Liver (tissue), 9 donors: ENCODE measurements around the gene CSNK1G2. TPM values are rescaled to one million over a fixed set of nuclear protein-coding genes. Genes with fewer than 3 reads are reported as not detected.

Experiments used
- DNase-seq: peaks from one replicate; pipeline ENCODE4 v3.0.0-alpha.2; 2017; ENCODE audit warnings: low spot score
- H3K27ac ChIP-seq, 2 donors: one replicate each; pipeline ENCODE4 v1.7.0; 2013; ENCODE audit warnings: inconsistent platforms in 2 of 2, low read length in 2 of 2, control low read depth in 1 of 2, low read depth in 1 of 2, mild to moderate bottlenecking in 1 of 2
- H3K27me3 ChIP-seq, 4 donors: one replicate each; pipeline versions ENCODE4 v1.6.1 to v1.7.0; 2013; ENCODE audit warnings: low read length in 3 of 4, inconsistent platforms in 1 of 4, mild to moderate bottlenecking in 1 of 4, moderate library complexity in 1 of 4; ENCODE audit not compliant: control insufficient read depth in 4 of 4, insufficient read depth in 4 of 4
- H3K36me3 ChIP-seq, 4 donors: one replicate each; pipeline versions ENCODE4 v1.6.1 to v1.7.0; 2013; ENCODE audit warnings: low read length in 3 of 4, mild to moderate bottlenecking in 3 of 4, low read depth in 1 of 4, moderate library complexity in 1 of 4; ENCODE audit not compliant: control insufficient read depth in 4 of 4, insufficient read depth in 3 of 4
- H3K4me1 ChIP-seq, 4 donors: one replicate each; pipeline versions ENCODE4 v1.6.1 to v1.7.0; 2013; ENCODE audit warnings: low read length in 3 of 4, mild to moderate bottlenecking in 3 of 4, moderate library complexity in 1 of 4; ENCODE audit not compliant: control insufficient read depth in 4 of 4, insufficient read depth in 4 of 4
- H3K4me3 ChIP-seq, 3 donors: one replicate each; pipeline versions ENCODE4 v1.6.1 to v1.7.0; 2013; ENCODE audit warnings: low read length in 3 of 3, control low read depth in 1 of 3, low read depth in 1 of 3, mild to moderate bottlenecking in 1 of 3
- H3K9ac ChIP-seq, 2 donors: one replicate each; pipeline ENCODE4 v1.7.0; 2013; ENCODE audit warnings: low read length in 2 of 2, mild to moderate bottlenecking in 2 of 2, moderate library complexity in 2 of 2, control low read depth in 1 of 2, low read depth in 1 of 2
- H3K9me3 ChIP-seq, 4 donors: one replicate each; pipeline versions ENCODE4 v1.6.1 to v1.7.0; 2013; ENCODE audit warnings: low read length in 3 of 4; ENCODE audit not compliant: control insufficient read depth in 4 of 4
- ATF3 ChIP-seq: IDR thresholded peaks from 2 replicates; pipeline ENCODE4 v1.6.1; 2016; ENCODE audit warnings: antibody characterized with exemption
- EGR1 ChIP-seq, 2 donors: IDR thresholded peaks; 2 replicates each; pipeline ENCODE4 v1.6.1; 2016 to 2018; ENCODE audit warnings: antibody characterized with exemption in 2 of 2, low read depth in 2 of 2
- FOXA1 ChIP-seq: IDR thresholded peaks from 2 replicates; pipeline ENCODE4 v1.6.1; 2016; ENCODE audit warnings: antibody characterized with exemption
- FOXA2 ChIP-seq: IDR thresholded peaks from 2 replicates; pipeline ENCODE4 v1.6.1; 2016; ENCODE audit warnings: antibody characterized with exemption
- GABPA ChIP-seq, 2 donors: IDR thresholded peaks in 1 of 2; conservative IDR thresholded peaks in 1 of 2; 2 replicates each; pipeline ENCODE4 v1.6.1; 2016; ENCODE audit warnings: antibody characterized with exemption in 2 of 2, mild to moderate bottlenecking in 1 of 2, moderate library complexity in 1 of 2
- HNF4A ChIP-seq, 2 donors: conservative IDR thresholded peaks; 2 replicates each; pipeline ENCODE4 v1.6.1; 2016; ENCODE audit warnings: antibody characterized with exemption in 2 of 2, mild to moderate bottlenecking in 2 of 2
- HNF4G ChIP-seq: IDR thresholded peaks from 2 replicates; pipeline ENCODE4 v1.6.1; 2016; ENCODE audit warnings: antibody characterized with exemption
- JUND ChIP-seq, 2 donors: IDR thresholded peaks; 2 replicates each; pipeline ENCODE4 v1.6.1; 2016; ENCODE audit warnings: antibody characterized with exemption in 2 of 2
- MAX ChIP-seq: IDR thresholded peaks from 2 replicates; pipeline ENCODE4 v1.6.1; 2016; ENCODE audit warnings: antibody characterized with exemption
- NR2F2 ChIP-seq: IDR thresholded peaks from 2 replicates; pipeline ENCODE4 v1.6.1; 2016; ENCODE audit warnings: antibody characterized with exemption
- RAD21 ChIP-seq, 2 donors: IDR thresholded peaks; 2 replicates each; pipeline ENCODE4 v1.6.1; 2016; ENCODE audit warnings: antibody characterized with exemption in 2 of 2, mild to moderate bottlenecking in 2 of 2
- REST ChIP-seq: IDR thresholded peaks from 2 replicates; pipeline ENCODE4 v1.6.1; 2016; ENCODE audit warnings: antibody characterized with exemption, mild to moderate bottlenecking
- RXRA ChIP-seq, 2 donors: IDR thresholded peaks; 2 replicates each; pipeline ENCODE4 v1.6.1; 2017 to 2018; ENCODE audit warnings: antibody characterized with exemption in 2 of 2, mild to moderate bottlenecking in 1 of 2
- SP1 ChIP-seq: IDR thresholded peaks from 2 replicates; pipeline ENCODE4 v1.6.1; 2018; ENCODE audit warnings: antibody characterized with exemption, mild to moderate bottlenecking
- TAF1 ChIP-seq: conservative IDR thresholded peaks from 2 replicates; pipeline ENCODE4 v1.6.1; 2016; ENCODE audit warnings: antibody characterized with exemption, mild to moderate bottlenecking
- YY1 ChIP-seq: IDR thresholded peaks from 2 replicates; pipeline ENCODE4 v1.6.1; 2016; ENCODE audit warnings: antibody characterized with exemption, mild to moderate bottlenecking
- WGBS: extraction: QIAGEN DNeasy Blood & Tissue Kit; methylation state at CpG from one replicate; pipeline ENCODE4 v1.1.7; 2013; 5-methylcytosine and 5-hydroxymethylcytosine counted together
- polyA plus RNA-seq, 2 donors: library from polyadenylated mRNA; stranded (reverse) in 1 of 2; unstranded in 1 of 2; fragments of 200-250 nt in 1 of 2; fragments of >200 nt in 1 of 2; fragmentation: Nextera tagmentation in 1 of 2; extraction: Ambion mirVana in 1 of 2; gene quantifications; one replicate each; pipeline versions ENCODE4 v1.2.1 to v1.2.3, GENCODE V29; 2013 to 2015
- total RNA-seq, 2 donors: library from RNA; depleted of rRNA; stranded (reverse); fragments of >200 nt; gene quantifications; one replicate each; pipeline ENCODE4 v1.2.3, GENCODE V29; 2014
- TF ChIP-seq, protein P1 (sequence below): fragments of 150-350 bp; IDR thresholded peaks from 2 replicates; pipeline ENCODE4 v1.5.1; 2017; ENCODE audit warnings: improper control_type of control experiment, low read depth, low read length; ENCODE audit not compliant: missing input control
- TF ChIP-seq, protein P2 (sequence below): IDR thresholded peaks from 2 replicates; pipeline ENCODE4 v1.6.1; 2016; ENCODE audit warnings: antibody characterized with exemption
- donor health status: healthy.
- donor health status: healthy.
- donor health status: healthy.
- donor health status: healthy.
- donor health status: healthy.

The CSNK1G2 gene
- total and polyA plus RNA-seq, 4 donors, result 3.5 to 30.6 (median 23.9) TPM

DNA sequence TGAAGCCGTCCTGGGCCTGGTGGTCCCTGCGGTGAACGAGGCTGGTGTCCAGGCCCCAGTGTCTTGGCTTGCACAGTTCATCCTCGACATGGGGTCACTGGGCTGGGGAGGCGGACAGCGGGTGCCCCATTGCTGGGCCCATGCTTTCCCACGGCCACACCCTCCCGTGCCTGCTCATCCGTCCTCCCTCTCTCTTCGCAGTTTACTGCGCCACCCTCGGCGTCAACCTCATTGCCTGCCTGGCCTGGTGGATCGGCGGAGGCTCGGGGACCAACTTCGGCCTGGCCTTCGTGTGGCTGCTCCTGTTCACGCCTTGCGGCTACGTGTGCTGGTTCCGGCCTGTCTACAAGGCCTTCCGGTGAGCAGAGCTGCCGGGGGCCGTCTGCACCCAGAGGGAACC, 23.0 kb upstream of the CSNK1G2 start:
- H3K27me3 ChIP-seq, result no peaks in the 10 kb centered on the region
- no peak overlapping the region for H3K27ac ChIP-seq
- no peaks in the 10 kb centered on the region for H3K4me1 ChIP-seq
- no peak overlapping the region for H3K4me3 ChIP-seq
- H3K9me3 ChIP-seq, result no peaks in the 10 kb centered on the region
- WGBS, result 96% methylated on average over 25 of the region's 25 CpGs
- peaks cover 3 to 33% (median 9%) of the 10 kb centered on the region in 4 donors for H3K36me3 ChIP-seq
- TF ChIP-seq RXRA (IDR thresholded peaks at IDR 0.05) (no peak), YY1 (no peak), JUND (IDR thresholded peaks at IDR 0.05) (no peak), TAF1 (no peak), RAD21 (IDR thresholded peaks at IDR 0.05) (no peak), HNF4G (no peak), HNF4A (conservative IDR thresholded peaks at IDR 0.05) (no peak), FOXA2 (no peak), EGR1 (IDR thresholded peaks at IDR 0.05; ENCODE audit: low read depth in 2 of 2) (no peak), ATF3 (no peak), MAX (no peak), GABPA (IDR thresholded peaks at IDR 0.05 in 1 of 2, conservative IDR thresholded peaks at IDR 0.05 in 1 of 2) (no peak), SP1 (no peak), NR2F2 (no peak), REST (no peak), FOXA1 (no peak)
- TF ChIP-seq, protein P1, sequence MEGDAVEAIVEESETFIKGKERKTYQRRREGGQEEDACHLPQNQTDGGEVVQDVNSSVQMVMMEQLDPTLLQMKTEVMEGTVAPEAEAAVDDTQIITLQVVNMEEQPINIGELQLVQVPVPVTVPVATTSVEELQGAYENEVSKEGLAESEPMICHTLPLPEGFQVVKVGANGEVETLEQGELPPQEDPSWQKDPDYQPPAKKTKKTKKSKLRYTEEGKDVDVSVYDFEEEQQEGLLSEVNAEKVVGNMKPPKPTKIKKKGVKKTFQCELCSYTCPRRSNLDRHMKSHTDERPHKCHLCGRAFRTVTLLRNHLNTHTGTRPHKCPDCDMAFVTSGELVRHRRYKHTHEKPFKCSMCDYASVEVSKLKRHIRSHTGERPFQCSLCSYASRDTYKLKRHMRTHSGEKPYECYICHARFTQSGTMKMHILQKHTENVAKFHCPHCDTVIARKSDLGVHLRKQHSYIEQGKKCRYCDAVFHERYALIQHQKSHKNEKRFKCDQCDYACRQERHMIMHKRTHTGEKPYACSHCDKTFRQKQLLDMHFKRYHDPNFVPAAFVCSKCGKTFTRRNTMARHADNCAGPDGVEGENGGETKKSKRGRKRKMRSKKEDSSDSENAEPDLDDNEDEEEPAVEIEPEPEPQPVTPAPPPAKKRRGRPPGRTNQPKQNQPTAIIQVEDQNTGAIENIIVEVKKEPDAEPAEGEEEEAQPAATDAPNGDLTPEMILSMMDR, result no peak
- TF ChIP-seq, protein P2, sequence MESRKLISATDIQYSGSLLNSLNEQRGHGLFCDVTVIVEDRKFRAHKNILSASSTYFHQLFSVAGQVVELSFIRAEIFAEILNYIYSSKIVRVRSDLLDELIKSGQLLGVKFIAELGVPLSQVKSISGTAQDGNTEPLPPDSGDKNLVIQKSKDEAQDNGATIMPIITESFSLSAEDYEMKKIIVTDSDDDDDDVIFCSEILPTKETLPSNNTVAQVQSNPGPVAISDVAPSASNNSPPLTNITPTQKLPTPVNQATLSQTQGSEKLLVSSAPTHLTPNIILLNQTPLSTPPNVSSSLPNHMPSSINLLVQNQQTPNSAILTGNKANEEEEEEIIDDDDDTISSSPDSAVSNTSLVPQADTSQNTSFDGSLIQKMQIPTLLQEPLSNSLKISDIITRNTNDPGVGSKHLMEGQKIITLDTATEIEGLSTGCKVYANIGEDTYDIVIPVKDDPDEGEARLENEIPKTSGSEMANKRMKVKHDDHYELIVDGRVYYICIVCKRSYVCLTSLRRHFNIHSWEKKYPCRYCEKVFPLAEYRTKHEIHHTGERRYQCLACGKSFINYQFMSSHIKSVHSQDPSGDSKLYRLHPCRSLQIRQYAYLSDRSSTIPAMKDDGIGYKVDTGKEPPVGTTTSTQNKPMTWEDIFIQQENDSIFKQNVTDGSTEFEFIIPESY, result no peak
- no peak for DNase-seq
- H3K9ac ChIP-seq, result no peak overlapping the region
